Medulla oblongata (tissue), 1 donor: Measurements from ENCODE around the gene RABGAP1.

Source experiments
- DNase-seq: peaks from one replicate; pipeline ENCODE4 v3.0.0-alpha.2; 2015; ENCODE audit errors: extremely low spot score

RABGAP1 gene

GRCh38 chr9:123081824-123082223 lies 141.0 kb downstream of the RABGAP1 start:
- DNase-seq = peak; percentile 53

GRCh38 chr9:123083680-123084079 lies 142.9 kb downstream of the RABGAP1 start:
- no peak for DNase-seq

GRCh38 chr9:123084256-123084655 lies 143.4 kb downstream of the RABGAP1 start:
- no peak for DNase-seq

GRCh38 chr9:123085916-123086315 lies 145.1 kb downstream of the RABGAP1 start:
- DNase-seq = no peak

GRCh38 chr9:123087359-123087888 lies 146.6 kb downstream of the RABGAP1 start:
- no peak for DNase-seq

GRCh38 chr9:123089040-123089439 lies 148.2 kb downstream of the RABGAP1 start:
- DNase-seq = no peak

GRCh38 chr9:123089790-123090189 lies 149.0 kb downstream of the RABGAP1 start:
- no peak for DNase-seq

GRCh38 chr9:123090198-123090896 lies 149.5 kb downstream of the RABGAP1 start:
- DNase-seq = no peak

GRCh38 chr9:123090956-123091355 lies 150.1 kb downstream of the RABGAP1 start:
- DNase-seq = no peak

- DNase-seq = no peak
Observed at GRCh38 chr9:123091459-123091858, 150.6 kb downstream of the RABGAP1 start.

GRCh38 chr9:123093141-123093540 lies 152.3 kb downstream of the RABGAP1 start:
- no peak for DNase-seq

- DNase-seq = no peak
Observed at GRCh38 chr9:123096987-123097386, 156.2 kb downstream of the RABGAP1 start.

GRCh38 chr9:123097430-123098095 lies 156.7 kb downstream of the RABGAP1 start:
- DNase-seq = no peak

- no peak for DNase-seq
Observed at GRCh38 chr9:123098096-123098459, 157.3 kb downstream of the RABGAP1 start.

GRCh38 chr9:123099042-123099441 lies 158.2 kb downstream of the RABGAP1 start:
- DNase-seq = peak; percentile 76

- no peak for DNase-seq
Observed at GRCh38 chr9:123099548-123099947, 158.7 kb downstream of the RABGAP1 start.

- peak; percentile 42 for DNase-seq
Observed at GRCh38 chr9:123102375-123103113, 161.7 kb downstream of the RABGAP1 start.

GRCh38 chr9:123104807-123105206 lies 164.0 kb downstream of the RABGAP1 start:
- DNase-seq = no peak

GRCh38 chr9:123105490-123105889 lies 164.7 kb downstream of the RABGAP1 start:
- DNase-seq = no peak

GRCh38 chr9:123107639-123108285 lies 166.9 kb downstream of the RABGAP1 start:
- no peak for DNase-seq

- DNase-seq = no peak
Observed at GRCh38 chr9:123108976-123109375, 168.2 kb downstream of the RABGAP1 start.
